ENCODE measurements around the gene LYAR.

DNA sequence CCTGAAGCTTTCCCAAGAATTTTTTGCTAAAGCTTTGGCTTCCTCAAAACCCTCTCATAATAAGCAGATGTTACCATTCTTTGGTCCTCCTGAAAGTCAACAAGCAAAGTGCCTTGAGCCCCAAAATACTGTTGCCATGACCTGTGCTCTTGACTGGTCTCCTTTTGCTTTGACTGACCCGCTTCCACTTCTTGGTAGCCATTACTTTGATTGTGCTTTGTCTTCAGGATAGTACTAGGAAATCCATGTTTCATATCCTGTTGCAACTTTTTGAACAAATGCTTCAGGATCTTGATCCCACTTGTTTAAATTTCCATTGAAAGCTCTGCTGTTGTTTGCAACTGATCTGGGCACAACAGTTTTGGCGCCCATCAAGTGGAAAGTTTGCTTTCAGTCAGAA, 56.3 kb downstream of the LYAR start:
- TF ChIP-seq, protein P1, sequence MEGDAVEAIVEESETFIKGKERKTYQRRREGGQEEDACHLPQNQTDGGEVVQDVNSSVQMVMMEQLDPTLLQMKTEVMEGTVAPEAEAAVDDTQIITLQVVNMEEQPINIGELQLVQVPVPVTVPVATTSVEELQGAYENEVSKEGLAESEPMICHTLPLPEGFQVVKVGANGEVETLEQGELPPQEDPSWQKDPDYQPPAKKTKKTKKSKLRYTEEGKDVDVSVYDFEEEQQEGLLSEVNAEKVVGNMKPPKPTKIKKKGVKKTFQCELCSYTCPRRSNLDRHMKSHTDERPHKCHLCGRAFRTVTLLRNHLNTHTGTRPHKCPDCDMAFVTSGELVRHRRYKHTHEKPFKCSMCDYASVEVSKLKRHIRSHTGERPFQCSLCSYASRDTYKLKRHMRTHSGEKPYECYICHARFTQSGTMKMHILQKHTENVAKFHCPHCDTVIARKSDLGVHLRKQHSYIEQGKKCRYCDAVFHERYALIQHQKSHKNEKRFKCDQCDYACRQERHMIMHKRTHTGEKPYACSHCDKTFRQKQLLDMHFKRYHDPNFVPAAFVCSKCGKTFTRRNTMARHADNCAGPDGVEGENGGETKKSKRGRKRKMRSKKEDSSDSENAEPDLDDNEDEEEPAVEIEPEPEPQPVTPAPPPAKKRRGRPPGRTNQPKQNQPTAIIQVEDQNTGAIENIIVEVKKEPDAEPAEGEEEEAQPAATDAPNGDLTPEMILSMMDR (IDR thresholded peaks at IDR 0.05; ENCODE audit: insufficient read depth, low read depth, low read length), result no peak
- no peak for TF ChIP-seq EZH2 (IDR thresholded peaks at IDR 0.05; ENCODE audit: insufficient read depth, low read length)

All from astrocyte (in vitro differentiated cells and primary cell).